Upper lobe of left lung (tissue), 4 donors: ENCODE results near the gene CHRNA4.

Source experiments
- EP300 ChIP-seq, 4 donors: sonication (generic); formaldehyde crosslinking; IDR thresholded peaks; one replicate each; pipeline ENCODE4 v1.5.1; 2017; ENCODE audit warnings: antibody characterized with exemption in 4 of 4, control low read depth in 2 of 4
- POLR2A ChIP-seq, 4 donors: fragments of 450-650 bp; IDR thresholded peaks; one replicate each; pipeline ENCODE4 v1.5.1; 2016 to 2017; ENCODE audit warnings: antibody characterized with exemption in 4 of 4, mild to moderate bottlenecking in 2 of 4
- TF ChIP-seq, protein P1 (sequence below), 6 experiments: fragments of 450-650 bp in 4 of 6; fragments of 200-600 bp in 2 of 6; sonication (generic) in 2 of 6; IDR thresholded peaks; one replicate each; pipeline ENCODE4 v1.5.1; 2016 to 2019; ENCODE audit warnings: antibody characterized with exemption in 6 of 6

DNA sequence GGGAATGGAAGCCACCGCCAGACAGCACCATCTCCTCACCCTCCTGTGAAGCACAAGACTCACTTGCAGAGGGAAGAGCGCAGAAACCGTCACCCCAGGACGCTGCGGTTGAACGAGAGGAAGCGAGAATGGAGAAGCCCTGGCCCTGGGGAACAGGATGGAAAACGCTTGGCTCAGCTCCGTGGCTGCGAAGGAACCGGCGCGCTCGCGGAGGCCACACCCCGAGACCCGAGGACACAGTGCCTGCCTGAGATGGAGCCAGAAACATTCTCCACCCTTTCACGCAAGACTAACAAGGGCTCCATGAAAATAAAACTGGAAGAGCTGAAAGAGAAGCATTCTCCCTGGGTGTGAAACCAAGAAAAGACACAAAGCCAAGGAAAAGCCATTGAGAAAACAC lies 25.3 kb upstream of the CHRNA4 start:
- TF ChIP-seq, protein P1, sequence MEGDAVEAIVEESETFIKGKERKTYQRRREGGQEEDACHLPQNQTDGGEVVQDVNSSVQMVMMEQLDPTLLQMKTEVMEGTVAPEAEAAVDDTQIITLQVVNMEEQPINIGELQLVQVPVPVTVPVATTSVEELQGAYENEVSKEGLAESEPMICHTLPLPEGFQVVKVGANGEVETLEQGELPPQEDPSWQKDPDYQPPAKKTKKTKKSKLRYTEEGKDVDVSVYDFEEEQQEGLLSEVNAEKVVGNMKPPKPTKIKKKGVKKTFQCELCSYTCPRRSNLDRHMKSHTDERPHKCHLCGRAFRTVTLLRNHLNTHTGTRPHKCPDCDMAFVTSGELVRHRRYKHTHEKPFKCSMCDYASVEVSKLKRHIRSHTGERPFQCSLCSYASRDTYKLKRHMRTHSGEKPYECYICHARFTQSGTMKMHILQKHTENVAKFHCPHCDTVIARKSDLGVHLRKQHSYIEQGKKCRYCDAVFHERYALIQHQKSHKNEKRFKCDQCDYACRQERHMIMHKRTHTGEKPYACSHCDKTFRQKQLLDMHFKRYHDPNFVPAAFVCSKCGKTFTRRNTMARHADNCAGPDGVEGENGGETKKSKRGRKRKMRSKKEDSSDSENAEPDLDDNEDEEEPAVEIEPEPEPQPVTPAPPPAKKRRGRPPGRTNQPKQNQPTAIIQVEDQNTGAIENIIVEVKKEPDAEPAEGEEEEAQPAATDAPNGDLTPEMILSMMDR (IDR thresholded peaks at IDR 0.05) = no peak
- TF ChIP-seq POLR2A (IDR thresholded peaks at IDR 0.05) = no peak
- TF ChIP-seq EP300 (IDR thresholded peaks at IDR 0.05) = no peak
